Measurements from ENCODE around the gene PPP1R2.

PPP1R2 gene

GRCh38 chr3:195542698-195543499 is at the start of gene PPP1R2:
PPP1R2 (minus strand) TSS chr3:195543325; CDS start chr3:195543025, 300 bp downstream.
- TF ChIP-seq RAD21 (IDR thresholded peaks at IDR 0.05; ENCODE audit: low read depth) (no peak), FOXM1 (IDR thresholded peaks at IDR 0.05; ENCODE audit: borderline replicate concordance, low read depth) (no peak), EGR1 (IDR thresholded peaks at IDR 0.05) (peak; percentile 26; the same call in 1 of the 2 replicates), ZBTB7A (IDR thresholded peaks at IDR 0.05; ENCODE audit: low read depth) (peak; percentile 74; the same call in 1 of the 2 replicates), USF1 (IDR thresholded peaks at IDR 0.05) (no peak), EP300 (IDR thresholded peaks at IDR 0.05; ENCODE audit: borderline replicate concordance) (no peak), TEAD4 (IDR thresholded peaks at IDR 0.05) (peak; percentile 37; the same call in 1 of the 2 replicates), CEBPB (IDR thresholded peaks at IDR 0.05) (no peak), MAX (IDR thresholded peaks at IDR 0.05) (peak; percentile 84), TAF1 (IDR thresholded peaks at IDR 0.05; ENCODE audit: low read depth) (peak; percentile 96), REST (IDR thresholded peaks at IDR 0.05; ENCODE audit: low read depth) (0 out of 2 replicates have a peak, but pooled peaks have one; percentile 3), YY1 (IDR thresholded peaks at IDR 0.05; ENCODE audit: low read depth) (peak; percentile 66; the same call in 1 of the 2 replicates), CREB1 (IDR thresholded peaks at IDR 0.05; ENCODE audit: low read depth) (no peak), TCF12 (IDR thresholded peaks at IDR 0.05; ENCODE audit: low read depth) (peak; percentile 54; the same call in 1 of the 2 replicates), NFIC (IDR thresholded peaks at IDR 0.05) (peak; percentile 53; the same call in 1 of the 2 replicates)

- TF ChIP-seq TEAD4 (IDR thresholded peaks at IDR 0.05) (no peak), EP300 (IDR thresholded peaks at IDR 0.05; ENCODE audit: borderline replicate concordance) (no peak), ZBTB7A (IDR thresholded peaks at IDR 0.05; ENCODE audit: low read depth) (no peak), NFIC (IDR thresholded peaks at IDR 0.05) (no peak), TCF12 (IDR thresholded peaks at IDR 0.05; ENCODE audit: low read depth) (no peak), FOXM1 (IDR thresholded peaks at IDR 0.05; ENCODE audit: borderline replicate concordance, low read depth) (no peak), REST (IDR thresholded peaks at IDR 0.05; ENCODE audit: low read depth) (no peak), MAX (IDR thresholded peaks at IDR 0.05) (no peak), RAD21 (IDR thresholded peaks at IDR 0.05; ENCODE audit: low read depth) (no peak), TAF1 (IDR thresholded peaks at IDR 0.05; ENCODE audit: low read depth) (no peak), USF1 (IDR thresholded peaks at IDR 0.05) (no peak), CREB1 (IDR thresholded peaks at IDR 0.05; ENCODE audit: low read depth) (no peak), CEBPB (IDR thresholded peaks at IDR 0.05) (no peak), EGR1 (IDR thresholded peaks at IDR 0.05) (no peak), YY1 (IDR thresholded peaks at IDR 0.05; ENCODE audit: low read depth) (no peak)
These were observed 48.7 kb upstream of the PPP1R2 start for GRCh38 chr3:195591852-195592251.

- no peak for TF ChIP-seq TAF1 (IDR thresholded peaks at IDR 0.05; ENCODE audit: low read depth)
- no peak for TF ChIP-seq CREB1 (IDR thresholded peaks at IDR 0.05; ENCODE audit: low read depth)
- no peak for TF ChIP-seq YY1 (IDR thresholded peaks at IDR 0.05; ENCODE audit: low read depth)
- TF ChIP-seq RAD21 (IDR thresholded peaks at IDR 0.05; ENCODE audit: low read depth), result no peak
- TF ChIP-seq TCF12 (IDR thresholded peaks at IDR 0.05; ENCODE audit: low read depth), result no peak
- TF ChIP-seq EGR1 (IDR thresholded peaks at IDR 0.05), result no peak
- no peak for TF ChIP-seq EP300 (IDR thresholded peaks at IDR 0.05; ENCODE audit: borderline replicate concordance)
- no peak for TF ChIP-seq TEAD4 (IDR thresholded peaks at IDR 0.05)
- TF ChIP-seq USF1 (IDR thresholded peaks at IDR 0.05), result no peak
- no peak for TF ChIP-seq NFIC (IDR thresholded peaks at IDR 0.05)
- TF ChIP-seq CEBPB (IDR thresholded peaks at IDR 0.05), result no peak
- TF ChIP-seq ZBTB7A (IDR thresholded peaks at IDR 0.05; ENCODE audit: low read depth), result no peak
- no peak for TF ChIP-seq REST (IDR thresholded peaks at IDR 0.05; ENCODE audit: low read depth)
- no peak for TF ChIP-seq MAX (IDR thresholded peaks at IDR 0.05)
- TF ChIP-seq FOXM1 (IDR thresholded peaks at IDR 0.05; ENCODE audit: borderline replicate concordance, low read depth), result no peak
These were observed 48.1 kb upstream of the PPP1R2 start for GRCh38 chr3:195591220-195591619.
